SK-N-SH treated with all-trans-retinoic acid at 6 μM for 48 hours (cell line): Measurements from ENCODE around the gene SLU7.

Source experiments
- GLIS3 ChIP-seq: fragments of 250-450 bp; sonication (Bioruptor Pico); IDR thresholded peaks from 2 replicates; pipeline ENCODE4 v1.5.0; 2020; ENCODE audit warnings: mild to moderate bottlenecking, moderate library complexity
- OSR1 ChIP-seq: fragments of 250-450 bp; sonication (Bioruptor Pico); IDR thresholded peaks from 2 replicates; pipeline ENCODE4 v1.8.0; 2022; ENCODE audit warnings: moderate library complexity, mild to moderate bottlenecking, inconsistent platforms

- TF ChIP-seq OSR1 (no peak), GLIS3 (CRISPR knock-in tag) (no peak)
These were observed 2.9 kb upstream of the SLU7 start, which contains the start of gene PTTG1 for GRCh38 chr5:160421625-160422258.
